Testis (tissue), 3 donors: ENCODE measurements around the gene NT5M. TPM values are rescaled to one million over a fixed set of nuclear protein-coding genes. Genes with fewer than 3 reads are reported as not detected.
"Not testable (repeated sequence)": the region's sequence is repeated elsewhere in the genome, so short reads cannot be mapped to it uniquely, and the experiment has no call there.

ENCODE experiments used
- DNase-seq: peaks from one replicate; pipeline ENCODE4 v3.0.0-alpha.2; 2019
- H3K27ac ChIP-seq, 2 donors: fragments of 200-600 bp; sonication (generic); one replicate each; pipeline ENCODE4 v1.5.1; 2019
- H3K27me3 ChIP-seq: fragments of 200-600 bp; sonication (generic); one replicate; pipeline ENCODE4 v1.5.1; 2019
- H3K36me3 ChIP-seq: fragments of 200-600 bp; sonication (generic); one replicate; pipeline ENCODE4 v1.5.1; 2017; ENCODE audit warnings: low read depth; ENCODE audit errors: missing control alignments
- H3K4me1 ChIP-seq: fragments of 200-600 bp; sonication (generic); one replicate; pipeline ENCODE4 v1.5.1; 2019
- H3K4me3 ChIP-seq, 2 donors: fragments of 200-600 bp; sonication (generic); one replicate each; pipeline ENCODE4 v1.5.1; 2017 to 2019
- H3K9me3 ChIP-seq: fragments of 200-600 bp; sonication (generic); one replicate; pipeline ENCODE4 v1.5.1; 2017
- CTCF ChIP-seq, 3 experiments: fragments of 450-650 bp in 2 of 3; fragments of 200-600 bp in 1 of 3; sonication (generic) in 1 of 3; IDR thresholded peaks; one replicate each; pipeline ENCODE4 v1.5.1; 2016 to 2019; ENCODE audit warnings: antibody characterized with exemption in 3 of 3, mild to moderate bottlenecking in 2 of 3, moderate library complexity in 1 of 3
- POLR2A ChIP-seq: fragments of 450-650 bp; IDR thresholded peaks from one replicate; pipeline ENCODE4 v1.6.1; 2017; ENCODE audit warnings: antibody characterized with exemption, mild to moderate bottlenecking, moderate library complexity
- WGBS, 2 donors: methylation state at CpG; one replicate each; pipeline ENCODE4 v1.1.5; 2018; 5-methylcytosine and 5-hydroxymethylcytosine counted together
- intact Hi-C: fragments of 100-400 bp; cut with DNase I; formaldehyde crosslinking; loops from one replicate; pipeline ENCODE4 v1.15.1; 2023; ENCODE audit warnings: low total_unique reads
- polyA plus RNA-seq: library from polyadenylated mRNA; stranded (reverse); fragments of 350-450 nt; fragmentation: Illumina TruSeq; extraction: RNeasy Lipid Tissue Mini Kit (QIAGEN cat#74804); gene quantifications from one replicate; pipeline ENCODE4 v1.2.3, GENCODE V29; 2014; ENCODE audit warnings: low read depth, low replicate concordance; ENCODE audit not compliant: insufficient read depth
- total RNA-seq, 2 donors: library from RNA; depleted of rRNA; stranded (reverse); fragments of >200 nt; gene quantifications; one replicate each; pipeline ENCODE4 v1.2.3, GENCODE V29; 2016

Gene NT5M
- total and polyA plus RNA-seq, 3 donors from 2014 or later = 26.1 to 47.5 (median 33.5) TPM

DNA sequence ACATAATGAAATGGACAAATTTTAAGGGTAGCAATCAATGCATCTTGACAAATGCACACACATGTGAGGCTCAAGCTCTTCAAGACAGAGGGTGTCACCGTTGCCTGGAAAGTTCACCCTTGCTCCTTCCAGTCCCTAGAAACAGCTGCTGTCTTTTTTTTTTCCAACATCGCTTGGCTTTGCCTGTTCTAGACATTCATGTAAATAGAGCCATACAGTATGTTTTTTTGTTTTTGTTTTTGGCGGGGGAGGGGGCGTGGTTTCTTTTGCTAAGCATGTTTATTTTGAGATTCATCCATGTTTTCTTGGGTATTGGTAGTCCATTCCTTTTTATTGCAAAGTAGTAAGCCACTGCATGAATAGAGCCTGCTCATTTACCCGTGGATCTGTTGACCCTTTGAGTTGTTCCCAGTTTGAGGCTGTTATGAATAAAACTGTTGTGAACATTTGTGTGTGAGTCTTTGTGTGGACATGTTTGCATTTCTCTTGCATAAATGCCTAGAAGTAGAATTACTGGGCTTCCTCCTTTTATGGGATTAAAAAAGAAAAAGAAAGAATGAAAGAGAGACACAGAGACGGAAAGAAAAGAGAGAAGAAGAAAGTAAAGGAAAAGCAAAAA is 78.4 kb downstream of the NT5M start:
- TF ChIP-seq CTCF (IDR thresholded peaks at IDR 0.05) (no peak), POLR2A (no peak)
- Histone ChIP-seq H3K36me3 (no peaks in the 10 kb centered on the region), H3K9me3 (no peaks in the 10 kb centered on the region), H3K27me3 (no peaks in the 10 kb centered on the region), H3K4me1 (no peaks in the 10 kb centered on the region), H3K4me3 (no peak overlapping the region), H3K27ac (no peak overlapping the region)
- intact Hi-C loops = no loop called here
- DNase-seq = no peak
- 70 to 72% methylated on average over 6 of the region's 6 CpGs for WGBS, 2 donors

DNA sequence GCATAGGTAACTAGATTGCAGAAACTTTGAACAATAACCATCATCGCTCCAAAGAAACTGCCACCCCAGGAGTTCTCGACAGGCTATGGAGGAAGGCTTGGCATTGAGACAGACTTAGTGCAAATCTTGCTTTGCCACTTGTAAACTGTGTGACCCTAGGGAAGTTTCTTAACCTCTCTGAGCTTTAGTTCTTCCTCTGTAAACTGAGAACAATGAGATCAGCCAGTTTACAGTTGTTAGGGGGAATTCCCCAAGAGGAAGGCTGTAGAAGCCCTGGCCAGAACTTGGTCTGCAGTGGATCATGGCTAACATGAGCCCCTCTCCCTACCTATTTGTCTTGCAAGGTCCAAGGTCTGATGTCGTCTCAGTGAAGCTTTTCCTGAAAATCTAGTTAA is 78.9 kb downstream of the NT5M start:
- 81 to 85% methylated on average over 3 of the region's 3 CpGs for WGBS, 2 donors
- Histone ChIP-seq H3K27me3 (no peaks in the 10 kb centered on the region), H3K4me1 (no peaks in the 10 kb centered on the region), H3K9me3 (no peaks in the 10 kb centered on the region), H3K4me3 (no peak overlapping the region), H3K27ac (no peak overlapping the region), H3K36me3 (no peaks in the 10 kb centered on the region)
- DNase-seq = no peak
- intact Hi-C loops = no loop called here
- TF ChIP-seq CTCF (IDR thresholded peaks at IDR 0.05) (no peak), POLR2A (no peak)

DNA sequence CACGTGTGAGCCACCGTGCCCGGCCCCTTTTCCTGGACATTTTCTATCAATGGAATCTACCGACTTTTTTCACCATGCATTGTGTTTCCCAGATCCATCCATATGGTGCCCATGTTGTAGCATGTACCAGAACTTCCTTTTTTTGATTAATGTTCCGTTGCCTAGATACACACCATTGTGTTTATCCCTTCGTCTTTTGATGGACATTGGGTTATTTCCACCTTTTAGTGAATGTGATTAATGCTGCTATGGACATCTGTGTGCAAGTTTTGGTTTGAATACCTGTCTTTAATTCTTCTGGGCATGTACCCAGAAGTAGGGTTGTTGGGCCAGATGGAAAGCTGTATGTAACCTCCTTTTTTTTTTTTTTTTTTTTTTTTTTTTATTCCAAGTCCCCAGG is 79.8 kb downstream of the NT5M start:
- peaks cover 6% of the 10 kb centered on the region for H3K4me1 ChIP-seq

DNA sequence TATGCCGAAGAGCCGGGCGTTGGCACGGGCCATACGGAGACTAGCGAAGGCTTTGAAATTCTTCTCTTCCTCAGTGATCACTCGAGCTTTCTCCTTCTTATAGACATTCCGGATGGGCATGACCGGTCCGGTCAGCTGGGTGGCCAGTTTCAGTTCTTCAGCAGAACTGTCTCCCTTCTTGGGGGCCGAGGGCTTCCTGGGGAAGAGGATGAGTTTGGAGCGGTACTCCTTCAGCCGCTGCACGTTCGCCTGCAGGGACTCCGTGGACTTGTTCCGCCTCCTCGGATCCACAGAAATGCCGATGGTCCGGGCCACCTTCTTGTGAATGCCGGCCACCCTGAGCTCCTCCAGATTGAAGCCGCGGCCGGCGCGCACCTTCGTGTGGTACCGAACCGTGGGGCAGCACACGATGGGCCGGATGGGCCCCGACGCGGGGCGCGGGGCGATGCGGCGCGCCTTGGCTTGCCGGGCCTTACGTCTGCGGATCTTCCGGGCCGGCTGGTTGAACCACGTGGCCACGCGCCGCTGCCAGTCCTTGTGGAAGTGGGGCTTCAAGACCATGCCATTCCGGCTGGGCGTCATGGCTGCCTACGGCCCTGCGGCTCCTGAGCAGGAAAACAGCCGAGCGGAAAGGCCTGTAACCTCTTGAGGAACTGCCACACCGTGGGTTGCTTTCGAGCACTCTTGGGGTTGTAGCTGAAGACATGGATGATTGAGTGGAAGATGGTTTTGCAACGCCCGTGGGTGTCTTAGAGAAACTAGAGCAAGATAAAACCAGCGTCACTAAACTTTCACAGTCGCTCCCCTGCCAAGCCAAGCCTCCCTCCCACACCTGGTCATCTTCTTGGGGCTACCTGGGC is 80.5 kb downstream of the NT5M start:
- H3K4me1 ChIP-seq, H3K36me3 ChIP-seq, H3K27me3 ChIP-seq, H3K27ac ChIP-seq, DNase-seq, intact Hi-C loops, H3K9me3 ChIP-seq: not testable (repeated sequence)
- peak overlapping the region in 1 of 2 donors; percentile 10 for H3K4me3 ChIP-seq
- WGBS, 2 donors = 65 to 75% methylated on average over 39 to 61 of the region's 61 CpGs

More for the DNA sequence above, 79.8 kb downstream of the NT5M start:
- no peaks in the 10 kb centered on the region for H3K9me3 ChIP-seq
- intact Hi-C loops = no loop called here
- WGBS, 2 donors = 55 to 68% methylated on average over 6 of the region's 6 CpGs
- H3K4me3 ChIP-seq = no peak overlapping the region
- no peak for DNase-seq
- no peaks in the 10 kb centered on the region for H3K27me3 ChIP-seq
- H3K27ac ChIP-seq = no peak overlapping the region
- no peaks in the 10 kb centered on the region for H3K36me3 ChIP-seq
- no peak for TF ChIP-seq POLR2A
- TF ChIP-seq CTCF (IDR thresholded peaks at IDR 0.05) = no peak

- intact Hi-C loops = no loop called here
- H3K27me3 ChIP-seq = no peaks in the 10 kb centered on the region
- 68 to 87% methylated on average over 6 of the region's 6 CpGs for WGBS, 2 donors
- H3K27ac ChIP-seq = no peak overlapping the region
- no peaks in the 10 kb centered on the region for H3K9me3 ChIP-seq
- H3K36me3 ChIP-seq = no peaks in the 10 kb centered on the region
- TF ChIP-seq CTCF (IDR thresholded peaks at IDR 0.05) (no peak), POLR2A (no peak)
- H3K4me3 ChIP-seq = no peak overlapping the region
- H3K4me1 ChIP-seq = peaks cover 9% of the 10 kb centered on the region
- no peak for DNase-seq
Observed at GRCh38 chr17:17384291-17384615, 81.1 kb downstream of the NT5M start.
